Measurements from ENCODE around the gene SLC16A12.

The SLC16A12 gene

GRCh38 chr10:89426230-89426868, 109.0 kb downstream of the SLC16A12 start:
- in situ Hi-C loops (cut with HindIII; ENCODE audit: low pct_ligation_motif_present, low sequenced_read_pairs) = no loop called here
- H3K27me3 ChIP-seq (replicated peaks) = no peaks in the 10 kb centered on the region
- H3K4me3 ChIP-seq (ENCODE audit: low read depth, low read length) = no peak overlapping the region
- peak; percentile 74 for TF ChIP-seq CTCF (IDR thresholded peaks at IDR 0.05; ENCODE audit: low read depth, low read length, missing control alignments)
- no peak overlapping the region for H3K27ac ChIP-seq
- peak; percentile 51 for DNase-seq
- H3K36me3 ChIP-seq (replicated peaks) = no peaks in the 10 kb centered on the region

GRCh38 chr10:89425000-89425399, 110.4 kb downstream of the SLC16A12 start:
- in situ Hi-C loops (cut with HindIII; ENCODE audit: low pct_ligation_motif_present, low sequenced_read_pairs) = no loop called here
- no peak overlapping the region for H3K27ac ChIP-seq
- no peaks in the 10 kb centered on the region for H3K27me3 ChIP-seq (replicated peaks)
- no peak for TF ChIP-seq CTCF (IDR thresholded peaks at IDR 0.05; ENCODE audit: low read depth, low read length, missing control alignments)
- H3K36me3 ChIP-seq (replicated peaks) = no peaks in the 10 kb centered on the region
- H3K4me3 ChIP-seq (ENCODE audit: low read depth, low read length) = no peak overlapping the region
- DNase-seq = no peak

- Histone ChIP-seq H3K27ac (no peak overlapping the region), H3K27me3 (replicated peaks) (no peaks in the 10 kb centered on the region), H3K36me3 (replicated peaks) (no peaks in the 10 kb centered on the region), H3K4me3 (ENCODE audit: low read depth, low read length) (no peak overlapping the region)
- in situ Hi-C loops (cut with HindIII; ENCODE audit: low pct_ligation_motif_present, low sequenced_read_pairs) = no loop called here
- TF ChIP-seq CTCF (IDR thresholded peaks at IDR 0.05; ENCODE audit: low read depth, low read length, missing control alignments) = no peak
- no peak for DNase-seq
Observed at GRCh38 chr10:89421018-89421476, 114.3 kb downstream of the SLC16A12 start.

- no peak overlapping the region for H3K27ac ChIP-seq
- in situ Hi-C loops (cut with HindIII; ENCODE audit: low pct_ligation_motif_present, low sequenced_read_pairs) = no loop called here
- no peak for DNase-seq
- peak; percentile 66 for TF ChIP-seq CTCF (IDR thresholded peaks at IDR 0.05; ENCODE audit: low read depth, low read length, missing control alignments)
- H3K27me3 ChIP-seq (replicated peaks) = no peaks in the 10 kb centered on the region
- H3K4me3 ChIP-seq (ENCODE audit: low read depth, low read length) = no peak overlapping the region
- H3K36me3 ChIP-seq (replicated peaks) = no peaks in the 10 kb centered on the region
Observed at GRCh38 chr10:89419548-89419947, 115.8 kb downstream of the SLC16A12 start.

GRCh38 chr10:89416465-89416864, 118.9 kb downstream of the SLC16A12 start:
- in situ Hi-C loops (cut with HindIII; ENCODE audit: low pct_ligation_motif_present, low sequenced_read_pairs) = no loop called here
- no peak overlapping the region for H3K4me3 ChIP-seq (ENCODE audit: low read depth, low read length)
- H3K27ac ChIP-seq = no peak overlapping the region
- no peaks in the 10 kb centered on the region for H3K27me3 ChIP-seq (replicated peaks)
- TF ChIP-seq CTCF (IDR thresholded peaks at IDR 0.05; ENCODE audit: low read depth, low read length, missing control alignments) = no peak
- no peak for DNase-seq
- H3K36me3 ChIP-seq (replicated peaks) = no peaks in the 10 kb centered on the region

All from brain microvascular endothelial cell (primary cell).